GM10847 (cell line): Measurements from ENCODE around the gene ZNF646.

Experiments used
- POLR2A ChIP-seq: IDR thresholded peaks from 2 replicates; pipeline ENCODE4 v1.6.1; 2011; ENCODE audit not compliant: insufficient read length; ENCODE audit errors: extremely low read depth

The ZNF646 gene

DNA sequence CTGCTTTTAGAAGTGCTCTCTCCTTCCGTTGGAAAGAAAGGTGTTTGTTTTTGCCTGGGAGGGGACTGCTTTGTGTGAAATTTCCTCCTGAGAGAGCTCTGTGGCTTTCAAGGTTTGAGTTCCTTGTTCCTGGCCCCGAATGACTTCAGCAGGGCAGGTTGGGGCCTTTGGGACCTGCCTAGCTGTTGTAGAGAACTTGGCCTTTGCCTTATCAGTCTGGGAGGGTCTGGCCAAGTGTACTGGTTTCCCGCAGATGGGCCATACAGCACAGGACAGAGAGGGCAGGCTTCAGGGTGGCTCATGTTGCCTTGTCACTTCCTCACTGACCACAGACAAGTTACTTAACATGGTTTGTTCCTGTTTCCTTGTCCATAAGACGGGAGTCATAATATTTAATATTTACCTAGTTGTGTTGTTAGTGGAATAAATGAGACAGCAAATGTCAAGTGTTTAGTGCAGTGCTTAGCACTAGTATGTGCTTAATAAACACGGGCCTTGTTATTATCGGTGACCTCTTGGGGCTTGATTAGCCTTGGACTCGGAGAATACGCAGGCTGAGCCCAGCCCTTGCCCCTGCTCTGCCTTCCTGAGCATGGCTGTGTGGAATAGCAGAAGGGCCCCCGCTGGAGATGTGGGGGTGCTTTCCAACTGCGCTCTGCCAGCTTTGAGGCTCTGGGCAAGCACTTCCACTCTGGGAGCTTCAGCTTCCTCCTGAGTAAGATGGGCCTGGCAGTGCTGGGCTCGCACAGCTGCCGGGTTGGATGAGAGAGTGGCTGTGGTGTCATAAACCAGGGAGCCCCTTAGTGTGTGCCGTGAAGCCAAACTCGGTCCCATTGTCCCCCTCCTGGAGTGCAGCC lies 54.7 kb downstream of the ZNF646 start:
- TF ChIP-seq POLR2A: no peak

DNA sequence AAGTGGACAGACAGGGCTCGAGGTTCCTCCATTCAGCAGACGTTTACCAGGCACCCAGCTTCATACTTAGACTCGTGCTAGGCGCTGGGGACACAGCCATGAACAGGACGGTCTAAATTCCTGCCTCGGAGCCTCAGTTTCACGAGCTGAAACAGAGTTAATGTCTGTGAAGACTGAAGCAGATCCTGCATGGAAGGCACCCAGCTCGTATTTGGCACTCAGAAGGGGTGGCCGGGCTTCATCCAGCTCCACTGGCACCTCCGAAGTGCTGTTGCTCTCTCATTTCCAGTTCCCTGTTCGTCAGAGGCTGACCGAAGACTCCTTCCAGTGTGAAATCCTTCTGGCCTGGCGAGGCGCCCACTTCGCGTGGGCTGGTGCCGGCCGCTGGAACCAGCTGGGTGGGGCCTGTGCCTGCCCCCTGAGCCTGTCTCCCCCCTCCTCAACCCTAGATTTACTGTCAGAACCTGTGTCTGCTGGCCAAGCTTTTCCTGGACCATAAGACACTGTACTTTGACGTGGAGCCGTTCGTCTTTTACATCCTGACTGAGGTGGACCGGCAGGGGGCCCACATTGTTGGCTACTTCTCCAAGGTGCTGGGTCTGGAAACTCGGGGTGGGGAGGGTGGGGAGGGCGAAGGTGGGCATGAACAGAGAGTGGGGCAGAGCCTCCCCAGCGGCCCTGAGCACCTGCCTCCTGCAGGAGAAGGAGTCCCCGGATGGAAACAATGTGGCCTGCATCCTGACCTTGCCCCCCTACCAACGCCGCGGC lies 55.5 kb downstream of the ZNF646 start:
- no peak for TF ChIP-seq POLR2A

- TF ChIP-seq POLR2A: no peak
These were observed 56.2 kb downstream of the ZNF646 start for GRCh38 chr16:31130336-31130891.

- no peak for TF ChIP-seq POLR2A
These were observed 56.7 kb downstream of the ZNF646 start for GRCh38 chr16:31130899-31131298.

GRCh38 chr16:31131416-31131815 lies 57.2 kb downstream of the ZNF646 start:
- no peak for TF ChIP-seq POLR2A

DNA sequence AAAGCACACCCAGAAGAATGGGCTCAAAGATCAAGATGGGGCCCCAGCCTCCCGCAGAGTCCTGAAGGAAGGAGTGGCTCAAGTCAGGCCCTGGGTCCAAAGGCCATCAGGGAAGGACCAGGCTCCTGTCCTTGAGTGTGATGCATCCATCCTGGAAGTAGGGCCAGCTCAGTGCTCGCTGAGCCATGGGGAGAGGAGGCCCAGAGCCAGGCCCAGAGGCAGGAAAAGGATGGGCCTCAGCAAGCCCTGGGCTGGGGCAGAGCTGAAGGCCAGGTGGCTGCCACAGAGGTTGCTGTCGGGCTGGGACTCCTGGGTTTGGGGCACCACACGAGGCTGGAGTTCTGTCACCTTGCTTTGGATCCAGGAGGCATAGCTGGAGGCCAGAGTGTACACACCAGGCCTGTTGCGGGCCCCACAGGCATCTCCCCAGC lies 57.6 kb downstream of the ZNF646 start:
- TF ChIP-seq POLR2A: no peak

GRCh38 chr16:31132303-31132979 lies 58.2 kb downstream of the ZNF646 start:
- no peak for TF ChIP-seq POLR2A

GRCh38 chr16:31133046-31133501 lies 58.9 kb downstream of the ZNF646 start:
- TF ChIP-seq POLR2A: no peak
